GM19397 (cell line): ENCODE measurements around the gene TNIP2.
A peak's percentile ranks its signal among the peaks of the same experiment; 100 is the strongest.

Experiments used
- ATAC-seq: cut with Tn5 transposase; IDR thresholded peaks from one replicate; pipeline ENCODE4 v1.9.1; 2021; ENCODE audit warnings: mild to moderate bottlenecking, moderate library complexity; ENCODE audit not compliant: unreplicated experiment

TNIP2 gene

GRCh38 chr4:2755821-2756690, at the start of gene TNIP2:
Gene TNIP2 (minus strand): TSS chr4:2756336. CDS start chr4:2756289, 47 bp downstream.
- peak; percentile 70 for ATAC-seq

DNA sequence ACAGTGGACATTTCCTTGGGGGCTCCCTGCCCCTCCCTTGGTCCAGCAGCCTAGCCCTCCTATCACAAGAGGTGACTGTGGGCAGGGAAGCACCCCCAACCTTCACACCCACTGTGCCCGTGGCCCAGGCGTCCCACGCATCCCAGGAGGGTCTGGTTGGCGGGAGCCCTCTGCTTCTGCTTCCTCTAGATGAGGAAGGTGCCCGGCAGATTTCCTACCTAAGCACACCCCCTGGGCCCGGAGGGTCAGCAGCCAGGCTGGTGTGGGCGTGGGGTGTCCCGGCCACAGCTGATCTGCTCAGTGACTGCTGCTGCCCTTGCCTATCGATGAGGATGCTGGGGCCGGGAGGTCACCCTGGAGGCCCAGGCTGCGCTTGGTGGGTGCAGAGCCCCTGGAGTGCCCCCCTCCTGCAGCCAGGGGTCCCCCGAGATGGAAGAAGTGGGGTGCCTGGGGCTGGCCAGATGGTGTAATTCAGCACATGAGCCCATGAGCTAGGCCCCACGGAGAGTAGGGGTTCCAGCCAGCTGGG, 48.9 kb upstream of the TNIP2 start:
- no peak for ATAC-seq

- no peak for ATAC-seq
Observed at GRCh38 chr4:2804449-2804972, 48.4 kb upstream of the TNIP2 start.

DNA sequence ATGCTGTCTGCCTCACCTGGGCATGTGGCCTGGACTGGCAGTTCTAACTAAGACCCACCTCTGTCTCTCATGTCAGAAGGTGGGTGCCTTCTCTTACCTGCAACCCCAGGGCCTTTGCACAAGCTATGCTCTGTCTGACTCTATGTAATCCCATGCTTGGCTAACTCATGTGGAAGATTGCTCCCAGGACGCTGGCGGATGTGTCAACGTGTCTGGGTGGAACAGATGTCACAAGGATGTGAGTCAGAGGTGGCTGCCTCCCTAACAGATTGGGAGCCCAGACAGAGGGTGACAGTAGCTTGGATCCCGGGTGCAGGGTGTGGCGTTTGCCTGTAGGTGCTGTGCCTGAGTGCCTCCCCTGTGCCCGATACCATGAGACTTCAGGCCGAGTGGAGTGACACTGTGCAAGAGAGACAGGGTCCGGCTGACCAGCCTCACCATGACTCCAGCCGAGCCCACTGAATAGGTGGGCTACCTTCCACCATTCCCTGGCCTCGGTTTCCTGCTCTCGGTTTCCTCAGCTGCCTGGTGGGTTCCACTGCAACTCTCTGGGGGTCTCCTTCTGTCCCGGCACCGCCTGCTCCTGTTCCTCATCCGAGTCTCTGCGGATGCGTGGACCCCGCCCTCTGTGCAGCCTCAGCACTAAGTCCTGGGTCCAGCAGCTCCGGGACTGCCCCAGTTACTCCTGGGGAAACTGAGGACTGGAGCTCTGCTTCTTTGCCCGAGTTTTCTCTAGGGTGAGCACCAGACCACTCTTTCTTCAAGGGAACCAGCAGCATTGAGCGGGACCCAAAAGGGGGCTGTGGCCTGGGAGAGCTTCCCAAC, 47.7 kb upstream of the TNIP2 start:
- ATAC-seq: no peak

DNA sequence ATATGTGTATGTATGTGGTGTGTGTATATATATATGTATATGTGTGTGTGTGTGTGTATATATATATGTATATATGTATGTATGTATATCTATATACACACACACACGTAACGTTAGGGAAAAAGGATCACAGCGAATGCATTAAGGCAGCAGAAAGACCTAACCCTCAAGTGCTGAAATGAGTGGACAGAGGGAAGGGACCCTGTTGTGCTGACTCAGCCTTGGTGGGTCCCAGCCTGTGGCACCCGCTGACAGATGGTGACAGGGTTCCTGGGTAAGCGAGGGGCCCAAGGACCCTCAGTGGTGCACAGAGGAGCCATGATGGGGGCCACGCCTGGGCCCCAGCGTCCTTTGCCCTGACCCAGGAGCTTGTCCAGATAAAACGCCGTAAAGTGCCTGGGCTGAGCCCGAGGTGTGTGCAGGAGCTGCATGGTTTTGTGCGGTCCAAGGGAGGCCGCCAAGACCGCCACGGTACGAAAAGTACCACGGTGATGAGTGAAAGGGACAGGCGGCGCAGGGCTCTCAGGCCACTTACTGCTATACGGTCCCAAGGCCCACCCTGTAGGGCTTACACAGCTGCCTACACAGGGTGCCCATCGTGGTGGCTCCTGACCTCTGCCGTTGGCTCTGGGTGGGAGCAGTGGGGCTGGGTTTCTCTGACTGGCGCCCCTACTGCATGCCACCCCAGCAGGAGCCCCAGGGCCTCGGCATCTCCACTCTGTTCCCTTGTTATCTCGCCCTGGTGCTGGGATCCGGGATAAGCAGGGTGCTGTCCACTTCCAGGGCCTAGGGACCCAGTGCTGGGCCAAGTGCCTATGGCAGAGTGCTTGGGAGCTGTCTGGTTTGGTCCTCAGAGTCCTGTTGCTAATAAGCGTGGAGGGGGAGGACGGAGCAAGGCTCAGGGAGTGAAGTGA, 46.7 kb upstream of the TNIP2 start:
- no peak for ATAC-seq

DNA sequence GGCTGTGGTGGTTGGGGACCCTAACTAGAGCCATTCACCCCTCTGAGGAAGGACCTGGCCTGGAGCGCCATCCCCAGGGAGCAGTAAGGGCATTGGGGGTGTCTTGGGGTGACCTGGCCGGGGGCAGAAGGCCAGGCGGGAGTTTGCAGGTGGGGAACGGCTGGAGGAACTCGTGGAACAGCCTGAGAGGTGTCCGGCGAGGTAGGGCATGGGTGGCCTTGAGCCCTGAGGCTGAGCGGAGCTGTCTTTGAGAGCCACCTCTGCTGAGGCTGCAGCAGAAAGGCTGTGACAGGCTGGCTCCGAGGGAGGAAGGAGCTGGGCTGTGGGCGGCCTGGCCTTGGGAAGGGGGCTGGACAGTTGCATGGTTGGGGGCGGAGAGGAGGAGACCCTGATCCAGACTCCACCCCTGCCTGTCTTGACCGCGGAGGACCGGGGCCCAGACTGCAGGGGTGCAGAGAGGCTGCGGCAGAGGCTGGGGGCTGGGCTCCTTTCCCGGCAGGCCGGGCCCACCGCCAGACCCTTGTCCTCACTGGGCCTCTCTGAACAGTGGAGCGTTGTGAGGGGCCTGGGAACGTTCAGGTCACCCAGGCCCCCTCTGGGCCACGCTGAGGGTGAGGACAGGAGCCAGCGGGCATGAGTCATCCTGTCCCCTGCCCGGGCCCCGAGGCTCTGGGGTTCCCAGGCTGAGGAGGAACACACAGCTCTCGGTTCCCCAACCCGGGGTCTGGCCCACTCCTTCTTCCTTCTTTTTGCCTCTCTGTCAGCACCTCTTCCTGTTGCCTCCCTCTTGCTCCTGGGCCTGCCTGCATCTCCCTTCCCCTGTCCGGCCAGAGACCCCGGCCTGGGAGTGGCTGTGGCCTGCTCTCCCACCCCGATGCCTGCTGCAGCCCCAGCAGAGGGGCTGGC, 44.8 kb upstream of the TNIP2 start:
- no peak for ATAC-seq

GRCh38 chr4:2799971-2800690, 44.0 kb upstream of the TNIP2 start:
- ATAC-seq: no peak

DNA sequence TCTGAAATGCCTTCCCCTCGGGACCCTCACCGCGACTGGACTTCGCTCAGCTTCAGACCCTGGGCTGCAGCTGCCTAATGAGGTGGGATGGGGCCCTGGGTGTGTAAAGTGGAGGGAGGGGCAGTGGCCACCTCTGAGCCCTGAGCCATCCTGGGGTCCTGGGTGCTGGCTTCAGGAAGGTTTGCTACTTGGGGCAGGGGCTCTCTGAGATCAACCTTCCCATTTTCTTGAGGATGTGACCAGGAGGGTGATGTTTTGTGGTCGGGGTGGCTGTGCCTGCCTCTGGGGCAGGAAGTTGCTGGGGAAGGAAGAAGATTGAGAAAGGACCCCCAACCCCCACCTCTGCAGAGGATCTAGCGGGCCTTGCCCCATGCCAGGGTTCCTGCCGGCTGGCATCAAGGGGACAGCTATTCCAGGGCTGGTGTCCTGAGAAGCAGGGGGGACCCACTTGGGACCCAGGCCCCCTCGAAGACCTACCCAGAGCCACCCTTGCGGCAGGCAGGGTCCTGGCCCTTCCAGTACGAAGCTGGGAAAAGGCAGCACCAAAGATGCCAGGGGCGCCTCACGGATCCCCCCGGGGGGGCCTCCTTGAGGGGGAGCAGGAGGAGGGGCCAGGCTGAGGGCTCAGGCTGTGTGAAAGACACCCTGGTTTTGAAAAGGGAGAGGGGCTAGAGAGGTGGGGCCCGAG, 43.2 kb upstream of the TNIP2 start:
- no peak for ATAC-seq

DNA sequence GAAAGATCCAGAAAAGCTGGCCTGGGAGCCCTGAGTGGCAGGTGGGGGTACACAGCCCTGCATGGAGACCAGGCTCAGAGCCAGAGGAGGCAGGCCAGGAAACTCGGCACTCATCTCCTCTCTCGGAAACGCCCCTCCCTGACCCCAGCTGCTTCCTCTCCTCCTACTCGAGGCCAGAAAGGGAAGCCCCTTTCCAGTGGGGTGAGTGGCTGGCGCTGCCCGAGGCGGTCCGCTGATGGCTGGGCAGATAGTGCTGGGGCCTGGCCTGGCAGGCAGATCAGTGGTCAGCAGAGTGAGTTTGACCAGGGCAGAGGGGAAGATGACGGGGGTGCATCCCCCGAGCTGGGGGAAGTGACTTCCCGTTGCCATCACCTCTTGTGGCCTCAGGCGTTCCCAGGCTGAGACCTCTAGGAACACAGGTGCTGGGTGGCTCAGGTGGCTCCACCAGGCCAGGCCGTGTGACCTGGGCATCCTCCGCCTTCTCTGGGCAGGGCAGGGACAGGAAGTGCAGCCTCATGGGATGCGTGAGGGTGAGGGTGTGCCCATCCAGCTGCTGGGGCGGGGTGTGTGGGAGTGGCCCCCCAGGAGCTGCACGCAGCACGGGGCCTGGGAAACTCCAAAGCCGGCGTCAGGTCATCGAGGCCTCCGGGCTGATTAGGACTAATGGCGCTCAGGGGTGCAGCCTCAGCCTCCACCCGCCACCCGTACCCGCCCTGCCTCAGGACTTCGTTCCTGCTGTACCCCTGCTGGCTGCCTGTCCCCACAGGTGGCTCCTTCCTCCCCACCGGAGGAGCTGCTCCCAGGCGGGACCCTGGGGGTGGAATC, 42.5 kb upstream of the TNIP2 start:
- ATAC-seq: no peak

GRCh38 chr4:2797545-2798305, 41.6 kb upstream of the TNIP2 start:
- no peak for ATAC-seq

- no peak for ATAC-seq
Observed at GRCh38 chr4:2796849-2797544, 40.9 kb upstream of the TNIP2 start.

GRCh38 chr4:2795893-2796848, 40.0 kb upstream of the TNIP2 start:
- no peak for ATAC-seq

DNA sequence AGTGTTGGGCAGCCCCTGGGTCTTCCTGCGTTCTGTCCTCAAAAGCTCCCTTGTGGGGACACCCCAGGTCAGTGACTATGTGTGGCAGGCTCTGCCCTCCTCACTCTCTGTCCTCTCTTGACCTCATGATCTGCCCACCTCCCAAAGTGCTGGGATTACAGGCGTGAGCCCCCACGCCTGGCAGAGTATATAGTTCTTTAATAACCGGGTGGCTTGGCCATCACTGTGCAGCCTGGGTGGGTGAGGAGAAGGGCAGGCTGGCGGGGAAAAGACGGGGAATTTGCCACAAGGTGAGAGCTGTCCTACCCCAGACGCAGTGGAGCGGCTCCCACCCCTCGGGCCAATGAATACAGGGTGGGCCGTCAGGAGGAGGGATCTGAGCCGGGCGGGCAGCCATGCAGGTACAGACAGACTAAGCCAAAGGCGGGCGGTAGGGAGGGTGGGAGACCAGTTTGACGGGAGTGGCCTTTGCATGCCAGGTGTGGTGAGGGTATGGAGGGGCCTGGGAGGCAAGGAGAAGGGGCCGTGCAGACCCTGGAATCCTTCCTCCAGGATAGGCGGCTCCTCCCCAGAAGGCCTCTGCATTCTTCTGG, 39.3 kb upstream of the TNIP2 start:
- no peak for ATAC-seq

GRCh38 chr4:2794486-2795299, 38.6 kb upstream of the TNIP2 start:
- no peak for ATAC-seq
